Fibroblast of skin of left quadriceps (primary cell): Measurements from ENCODE around the gene GOLGA6B.
A peak's percentile ranks its signal among the peaks of the same experiment; 100 is the strongest.
"Not testable (repeated sequence)": the region's sequence is repeated elsewhere in the genome, so short reads cannot be mapped to it uniquely, and the experiment has no call there.

Experiments used
- DNase-seq, 2 experiments: peaks; one replicate each; pipeline ENCODE4 v3.0.0-alpha.2; 2013; ENCODE audit warnings: low read depth in 2 of 2

The GOLGA6B gene, protein sequence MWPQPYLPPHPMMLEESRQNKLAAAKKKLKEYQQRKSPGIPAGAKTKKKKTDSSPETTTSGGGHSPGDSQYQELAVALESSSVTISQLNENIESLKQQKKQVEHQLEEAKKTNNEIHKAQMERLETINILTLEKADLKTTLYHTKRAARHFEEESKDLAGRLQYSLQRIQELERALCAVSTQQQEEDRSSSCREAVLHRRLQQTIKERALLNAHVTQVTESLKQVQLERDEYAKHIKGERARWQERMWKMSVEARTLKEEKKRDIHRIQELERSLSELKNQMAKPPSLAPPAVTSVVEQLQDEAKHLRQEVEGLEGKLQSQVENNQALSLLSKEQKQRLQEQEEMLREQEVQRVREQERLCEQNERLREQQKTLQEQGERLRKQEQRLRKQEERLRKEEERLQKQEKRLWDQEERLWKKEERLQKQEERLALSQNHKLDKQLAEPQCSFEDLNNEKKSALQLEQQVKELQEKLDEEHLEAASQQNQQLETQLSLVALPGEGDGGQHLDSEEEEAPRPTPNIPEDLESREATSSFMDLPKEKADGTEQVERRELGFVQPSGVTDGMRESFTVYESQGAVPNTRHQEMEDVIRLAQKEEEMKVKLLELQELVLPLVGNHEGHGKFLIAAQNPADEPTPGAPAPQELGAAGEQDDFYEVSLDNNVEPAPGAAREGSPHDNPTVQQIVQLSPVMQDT

DNA sequence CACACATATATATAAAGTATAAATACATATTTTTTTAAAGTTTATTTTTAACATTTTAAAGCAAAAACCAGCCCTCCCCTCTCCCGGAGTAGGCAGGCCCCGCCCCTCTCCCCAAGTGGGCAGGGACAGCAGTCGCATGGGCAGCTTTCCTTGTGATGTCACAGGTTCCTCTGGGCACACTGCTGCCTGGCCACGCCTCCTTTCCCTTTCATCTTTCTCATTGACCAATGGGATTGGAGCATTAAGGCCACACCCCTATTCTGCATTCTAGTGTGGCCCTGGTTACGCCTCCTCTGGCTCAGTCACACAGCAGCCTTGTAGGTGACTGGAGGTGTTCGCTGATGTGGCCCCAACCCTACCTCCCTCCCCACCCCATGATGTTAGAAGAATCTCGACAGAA, at the start of gene GOLGA6B:
TSS of gene GOLGA6B (plus strand) at position 301 of the 400 bp plus-strand sequence. CDS start at position 342, 41 bp downstream.
- DNase-seq, result not testable (repeated sequence)

DNA sequence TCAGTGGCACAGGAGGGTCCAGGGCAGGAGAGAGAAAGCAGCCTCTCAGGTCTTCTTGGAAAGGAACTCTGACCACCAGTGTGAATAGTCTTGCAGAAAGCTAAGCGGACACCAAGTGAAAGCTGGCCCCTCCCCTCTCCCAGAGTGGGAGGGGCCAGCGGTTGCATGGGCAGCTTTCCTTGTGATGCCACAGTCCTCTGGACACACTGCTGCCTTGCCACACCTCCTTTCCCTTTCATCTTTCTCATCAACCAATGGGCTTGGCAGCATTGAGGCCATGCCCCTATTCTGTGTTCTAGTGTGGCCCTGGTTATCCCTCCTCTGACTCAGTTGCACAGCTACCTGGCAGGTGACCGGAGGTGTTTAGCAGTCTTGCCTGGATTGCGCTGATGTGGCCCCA, 49.7 kb upstream of the GOLGA6B start:
- DNase-seq, result no peak

DNA sequence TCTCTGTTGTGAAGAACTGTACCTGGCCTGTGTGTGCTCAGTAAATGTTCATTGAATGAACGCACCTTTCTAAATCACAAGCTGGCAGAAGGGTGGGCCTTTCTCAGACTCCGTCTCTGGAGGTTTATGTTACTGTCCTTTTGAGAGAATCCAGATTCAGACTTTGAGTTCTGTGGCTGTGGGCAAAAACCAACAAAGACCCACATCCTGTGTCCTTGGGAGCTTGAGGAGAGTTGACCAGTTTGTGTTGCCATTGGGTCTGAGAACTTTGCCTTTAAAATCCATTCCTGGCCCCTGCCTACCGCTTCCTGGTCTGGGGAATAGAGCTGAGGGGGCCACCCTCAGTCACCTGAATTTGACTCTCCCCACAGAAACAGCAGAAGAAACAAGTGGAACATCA, 46.4 kb upstream of the GOLGA6B start:
- DNase-seq, result not testable (repeated sequence)

GRCh38 chr15:72609862-72610261, 44.6 kb upstream of the GOLGA6B start:
- DNase-seq, result no peak

- not testable (repeated sequence) for DNase-seq
Observed at GRCh38 chr15:72612324-72612723, 42.2 kb upstream of the GOLGA6B start.

DNA sequence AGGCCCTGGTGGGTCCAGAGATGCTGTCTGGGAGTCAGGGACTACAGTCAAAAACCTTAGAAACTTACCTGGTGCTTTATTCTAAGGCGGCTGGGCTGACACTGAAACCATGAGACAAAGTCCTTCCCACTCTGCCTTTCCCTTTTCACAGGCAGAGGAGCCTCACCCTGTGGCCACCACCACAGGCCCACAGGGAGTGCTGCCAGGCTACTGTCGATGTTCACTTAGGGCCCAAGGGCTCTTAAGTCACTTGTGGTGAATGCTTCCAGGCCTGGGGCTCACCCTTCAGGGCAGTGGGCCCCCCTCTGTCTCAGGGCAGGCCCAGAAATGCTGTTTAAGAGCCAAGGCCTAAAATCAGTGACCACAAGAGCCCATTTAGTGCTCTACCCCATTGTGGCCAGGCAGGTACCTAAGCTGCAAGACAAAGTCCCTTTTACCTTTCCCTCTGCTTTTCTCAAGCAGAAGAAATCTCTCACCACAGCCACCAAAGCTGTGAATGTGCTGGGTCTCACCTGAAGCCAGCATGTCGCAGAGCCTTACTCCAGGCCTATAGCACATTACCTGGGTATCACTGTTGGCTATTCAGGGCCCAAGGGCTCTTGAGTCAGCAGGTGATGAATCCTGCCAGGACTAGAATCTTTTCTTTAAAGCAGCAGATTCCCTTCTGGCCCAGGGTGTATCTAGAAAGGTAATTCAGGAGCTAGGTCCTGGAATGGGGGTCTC, 39.5 kb upstream of the GOLGA6B start:
- no peak for DNase-seq

- DNase-seq, result not testable (repeated sequence)
Observed at GRCh38 chr15:72615533-72616233, 38.8 kb upstream of the GOLGA6B start.

DNA sequence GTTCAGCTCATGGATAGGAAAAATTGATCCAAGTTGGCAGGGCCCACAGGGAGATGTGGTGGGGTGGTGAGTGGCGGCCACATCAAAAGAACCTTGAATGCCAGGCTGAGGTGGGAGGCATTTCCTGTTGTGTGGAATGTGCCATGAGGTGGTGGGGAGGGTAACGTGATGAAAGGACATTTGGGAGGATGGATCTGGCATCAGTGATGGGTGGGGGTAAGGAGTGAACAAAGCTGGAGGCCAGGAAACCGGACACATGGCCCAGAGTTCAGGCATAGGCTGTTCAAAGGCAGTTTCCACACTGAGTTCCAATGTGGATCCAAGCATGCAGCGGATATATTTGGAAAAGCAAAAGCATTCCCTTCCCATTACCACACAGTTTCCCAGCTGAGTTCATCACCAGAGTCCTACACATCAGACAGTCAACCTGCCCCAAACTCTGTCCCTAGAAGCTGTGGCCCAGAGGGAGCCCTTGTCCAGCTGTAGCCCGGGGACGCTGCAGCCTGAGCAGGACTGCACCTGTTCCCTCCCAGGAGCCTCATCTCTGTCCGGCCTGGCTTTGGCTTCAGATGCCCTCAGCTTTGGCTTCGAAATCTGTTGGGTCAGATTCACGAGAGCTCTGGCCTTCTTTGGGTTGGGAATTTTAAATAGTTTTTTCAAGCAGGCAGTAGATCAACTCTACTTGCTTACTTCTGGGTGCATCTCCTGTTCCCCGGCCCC, 37.8 kb upstream of the GOLGA6B start:
- no peak for DNase-seq

- not testable (repeated sequence) for DNase-seq
Observed at GRCh38 chr15:72623854-72624253, 30.6 kb upstream of the GOLGA6B start.

- DNase-seq, result not testable (repeated sequence)
Observed at GRCh38 chr15:72626153-72626552, 28.3 kb upstream of the GOLGA6B start.

GRCh38 chr15:72628249-72629067, 26.0 kb upstream of the GOLGA6B start:
- not testable (repeated sequence) for DNase-seq

- DNase-seq, result not testable (repeated sequence)
Observed at GRCh38 chr15:72629068-72629570, 25.4 kb upstream of the GOLGA6B start.

DNA sequence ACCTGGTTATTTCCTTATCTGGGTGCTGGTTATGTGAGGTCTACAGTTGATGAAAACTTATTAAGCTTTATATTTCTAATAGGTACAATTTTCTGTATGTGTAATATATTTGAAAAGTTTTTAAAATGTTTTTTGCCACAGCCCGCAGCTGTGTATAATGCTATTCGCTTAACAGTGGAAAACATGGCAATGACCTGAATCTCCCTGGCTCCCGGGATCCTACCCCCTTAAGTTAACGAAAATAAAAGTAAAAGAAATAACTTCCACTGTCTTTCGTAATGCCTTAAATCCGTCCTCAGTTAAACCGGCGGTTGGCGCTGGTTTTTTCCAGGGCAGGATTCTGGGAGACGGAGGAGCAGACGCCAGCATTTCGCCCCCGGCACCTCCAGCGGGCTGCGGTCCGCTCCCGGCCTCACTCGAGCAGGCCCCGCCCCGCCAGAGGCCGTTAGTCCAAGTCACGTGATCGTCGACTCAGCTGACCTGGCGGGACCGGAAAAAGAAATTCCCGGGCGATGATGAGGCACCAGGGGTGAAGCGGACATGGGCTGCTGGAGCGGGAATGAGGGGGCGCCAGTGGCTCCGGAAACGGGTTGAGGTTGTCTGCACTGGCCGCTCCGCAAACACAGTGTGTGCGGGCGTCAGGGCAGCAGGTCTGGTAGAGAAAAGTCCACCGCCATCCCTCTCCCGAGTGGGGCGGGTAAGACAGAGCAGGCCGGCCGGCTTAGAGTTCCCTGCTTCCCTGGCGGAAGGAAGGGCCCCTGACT, 17.8 kb upstream of the GOLGA6B start:
- DNase-seq, result peak; percentile 47 to 50

DNA sequence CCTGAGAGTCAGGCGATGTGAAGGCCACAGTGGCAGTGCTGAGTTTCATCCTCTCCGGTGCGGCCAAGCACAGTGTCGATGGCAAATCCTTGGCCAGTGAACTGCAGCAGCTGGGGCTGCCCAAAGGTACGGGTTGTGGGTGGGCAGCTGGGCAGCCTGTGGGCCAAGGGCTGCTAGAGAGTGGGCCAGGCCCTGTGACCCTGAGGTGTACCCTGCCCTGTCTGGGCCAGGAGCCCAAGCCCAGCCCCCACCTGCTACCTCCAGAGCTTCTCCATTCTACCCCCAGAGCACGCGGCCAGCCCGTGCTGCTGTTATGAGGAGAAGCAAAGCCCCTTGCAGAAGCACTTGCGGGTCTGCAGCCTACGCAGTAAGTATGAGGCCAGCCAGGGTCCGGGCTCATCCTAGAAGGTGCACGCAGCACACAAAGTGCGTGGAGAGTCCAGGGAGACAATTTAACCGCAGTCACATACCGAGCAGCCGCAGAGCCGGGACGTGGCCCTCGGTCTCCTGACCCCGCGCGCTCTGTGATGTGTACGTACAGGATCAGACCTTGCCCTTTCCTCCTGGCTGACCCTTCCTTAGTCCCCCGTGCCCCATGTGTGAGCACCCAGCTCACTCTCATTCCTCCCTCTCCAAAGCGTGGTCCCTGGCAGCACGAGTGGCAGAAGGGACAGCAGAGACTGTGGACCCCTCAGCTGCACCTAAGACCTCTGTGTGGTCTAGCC, 14.6 kb upstream of the GOLGA6B start:
- not testable (repeated sequence) for DNase-seq

- not testable (repeated sequence) for DNase-seq
Observed at GRCh38 chr15:72642271-72642670, 12.2 kb upstream of the GOLGA6B start.

GRCh38 chr15:72648631-72649253, 5.8 kb upstream of the GOLGA6B start:
- DNase-seq, result not testable (repeated sequence)

DNA sequence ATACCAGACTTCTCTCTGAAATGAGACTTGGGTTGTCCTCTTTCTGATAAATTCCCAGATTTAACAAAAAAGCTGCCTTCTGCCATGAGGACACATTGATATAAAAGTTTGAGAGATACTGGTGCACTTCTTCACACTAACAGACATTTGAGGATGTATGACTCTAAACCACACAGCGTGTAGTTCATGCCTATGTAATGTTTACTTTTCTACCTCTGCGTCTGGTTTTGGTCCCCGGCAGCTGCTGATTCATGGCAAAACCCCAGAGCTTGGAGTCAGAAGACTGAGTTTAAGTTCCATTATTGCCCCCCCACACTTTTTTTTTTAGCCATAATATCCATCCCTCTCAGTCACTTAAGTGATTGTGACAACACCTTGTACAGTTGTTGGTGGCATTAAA, 1.5 kb downstream of the GOLGA6B start:
- not testable (repeated sequence) for DNase-seq

- DNase-seq, result not testable (repeated sequence)
Observed at GRCh38 chr15:72661081-72661480, 6.6 kb downstream of the GOLGA6B start.
